K562 (cell line): ENCODE measurements around the gene DLGAP1. TPM values are rescaled to one million over a fixed set of nuclear protein-coding genes. Genes with fewer than 3 reads are reported as not detected.

Experiments used
- EGR1 ChIP-seq: fragments of 450-650 bp; conservative IDR thresholded peaks from 2 replicates; pipeline ENCODE4 v1.6.1; 2017; ENCODE audit warnings: mild to moderate bottlenecking
- ESRRB ChIP-seq: fragments of 250-450 bp; sonication (Bioruptor Pico); IDR thresholded peaks from 2 replicates; pipeline ENCODE4 v1.5.0; 2020; ENCODE audit warnings: mild to moderate bottlenecking, moderate library complexity, borderline replicate concordance
- FOXK2 ChIP-seq, 2 experiments: fragments of 450-650 bp; IDR thresholded peaks in 1 of 2; conservative IDR thresholded peaks in 1 of 2; 2 replicates each; pipeline ENCODE4 v1.6.1; 2016; ENCODE audit warnings: low read depth in 2 of 2, mild to moderate bottlenecking in 1 of 2
- JUND ChIP-seq, 2 experiments: IDR thresholded peaks; 2 replicates in 1 of 2; 3 replicates in 1 of 2; pipeline ENCODE4 v1.6.1; 2011; ENCODE audit warnings: borderline replicate concordance in 2 of 2, low read depth in 2 of 2, low read length in 2 of 2, improper control_type of control experiment in 1 of 2, missing biosample characterization in 1 of 2, missing genetic modification characterization in 1 of 2, missing genetic modification reagents in 1 of 2
- KLF16 ChIP-seq: IDR thresholded peaks from 2 replicates; pipeline ENCODE4 v1.6.1; 2016; ENCODE audit warnings: antibody characterized with exemption
- RBM25 ChIP-seq: fragments of 200-400 bp; formaldehyde crosslinking; IDR thresholded peaks from 2 replicates; pipeline ENCODE4 v1.6.1; 2018; ENCODE audit warnings: low read length, low read depth, moderate library complexity; ENCODE audit not compliant: severe bottlenecking
- RBM34 ChIP-seq: fragments of 200-400 bp; formaldehyde crosslinking; IDR thresholded peaks from 2 replicates; pipeline ENCODE4 v1.6.1; 2018; ENCODE audit warnings: low read length, borderline replicate concordance; ENCODE audit not compliant: insufficient read depth
- ZNF639 ChIP-seq, 2 experiments: fragments of 200-800 bp in 1 of 2; sonication (Bioruptor generic) in 1 of 2; sonication (generic) in 1 of 2; formaldehyde crosslinking in 1 of 2; IDR thresholded peaks in 1 of 2; conservative IDR thresholded peaks in 1 of 2; 2 replicates each; pipeline versions ENCODE4 v1.5.0 to v1.6.1; 2016 to 2020; ENCODE audit warnings: missing compliant biosample characterization in 1 of 2, missing genetic modification characterization in 1 of 2, missing genetic modification reagents in 1 of 2
- polyA plus RNA-seq, 8 experiments: library from polyadenylated mRNA; depleted of rRNA in 4 of 8; stranded (reverse) in 5 of 8; unstranded in 3 of 8; fragments of >200 nt; fragmentation: Nextera tagmentation in 2 of 8; fragmentation: Illumina TruSeq in 1 of 8; extraction: Ambion mirVana in 2 of 8; extraction: Trizol in 1 of 8; gene quantifications; 2 replicates each; pipeline versions ENCODE4 v1.2.1 to v1.2.3, GENCODE V29; 2011 to 2014; ENCODE audit warnings: inconsistent platforms in 1 of 8, missing spikeins in 1 of 8
- total RNA-seq, 7 experiments: library from RNA; depleted of rRNA in 6 of 7; stranded (reverse); fragments of >200 nt in 6 of 7; fragmentation: Illumina TruSeq in 2 of 7; extraction: Trizol in 2 of 7; gene quantifications; 2 replicates each; pipeline versions ENCODE4 v1.2.1 to v1.2.3, GENCODE V29; 2011 to 2021; ENCODE audit warnings: low replicate concordance in 1 of 7
- TF ChIP-seq, protein P1 (sequence below): fragments of 250-450 bp; sonication (Bioruptor Pico); IDR thresholded peaks from 2 replicates; pipeline ENCODE4 v1.8.0; 2021; ENCODE audit warnings: borderline replicate concordance, mild to moderate bottlenecking, moderate library complexity; ENCODE audit not compliant: poor library complexity, severe bottlenecking

The DLGAP1 gene
- total and polyA plus RNA-seq, 9 of the 15 experiments (the other 6 are each of a cell fraction or from before 2014, with no cell fraction given), result 0.04 to 0.22 (median 0.08) TPM

DNA sequence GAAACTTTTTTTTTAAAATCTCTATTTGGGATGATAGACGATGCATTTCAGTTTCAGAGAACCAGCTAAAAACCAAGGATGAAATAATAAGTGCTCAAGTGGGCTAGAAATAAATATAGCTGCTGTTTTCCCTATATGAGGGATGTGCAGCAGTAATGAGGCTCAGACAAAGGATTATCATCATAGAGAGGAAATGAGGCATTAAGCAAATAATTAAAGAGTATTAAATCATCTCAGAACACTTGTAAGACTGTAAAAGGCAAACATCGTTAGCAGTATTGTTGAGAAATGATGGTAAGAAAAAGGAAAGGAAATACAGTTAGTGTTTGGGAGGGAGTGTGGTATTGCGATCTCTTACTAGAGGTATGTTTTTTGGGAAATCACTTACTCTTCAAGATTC, 771.6 kb downstream of the DLGAP1 start (continued):
- no peak for TF ChIP-seq RBM25
- TF ChIP-seq JUND (IDR thresholded peaks at IDR 0.05; ENCODE audit: borderline replicate concordance, low read depth, low read length), result no peak
- TF ChIP-seq JUND (tag; IDR thresholded peaks at IDR 0.05; ENCODE audit: borderline replicate concordance, low read depth, low read length), result no peak
- TF ChIP-seq, protein P1, sequence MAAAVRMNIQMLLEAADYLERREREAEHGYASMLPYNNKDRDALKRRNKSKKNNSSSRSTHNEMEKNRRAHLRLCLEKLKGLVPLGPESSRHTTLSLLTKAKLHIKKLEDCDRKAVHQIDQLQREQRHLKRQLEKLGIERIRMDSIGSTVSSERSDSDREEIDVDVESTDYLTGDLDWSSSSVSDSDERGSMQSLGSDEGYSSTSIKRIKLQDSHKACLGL (CRISPR knock-in tag), result no peak
- no peak for TF ChIP-seq KLF16
- no peak for TF ChIP-seq ESRRB (CRISPR knock-in tag)
- TF ChIP-seq ZNF639 (CRISPR knock-in tag; conservative IDR thresholded peaks at IDR 0.05 in 1 of 2, IDR thresholded peaks at IDR 0.05 in 1 of 2), result no peak
- no peak for TF ChIP-seq EGR1
- no peak for TF ChIP-seq RBM34
- no peak for TF ChIP-seq FOXK2 (conservative IDR thresholded peaks at IDR 0.05 in 1 of 2, IDR thresholded peaks at IDR 0.05 in 1 of 2; ENCODE audit: low read depth in 2 of 2)
